ENCODE data around the gene B3GNT4. TPM values are rescaled to one million over a fixed set of nuclear protein-coding genes. Genes with fewer than 3 reads are reported as not detected.

Gene B3GNT4
- total and polyA plus RNA-seq, 9 donors, result 0.15 to 0.42 TPM; not detected in 7

GRCh38 chr12:122167356-122167925, 36.1 kb upstream of the B3GNT4 start:
- 83 to 91% (median 89%) methylated on average over 10 of the region's 10 CpGs for WGBS, 3 donors
- no peaks in the 10 kb centered on the region for H3K27me3 ChIP-seq
- intact Hi-C loops (cut with DNase I), result no loop called here
- H3K27ac ChIP-seq, result no peak overlapping the region
- H3K36me3 ChIP-seq, result no peaks in the 10 kb centered on the region
- no peak for TF ChIP-seq EP300 (IDR thresholded peaks at IDR 0.05)
- TF ChIP-seq POLR2A (IDR thresholded peaks at IDR 0.05), result no peak
- TF ChIP-seq CTCF (IDR thresholded peaks at IDR 0.05), result no peak
- DNase-seq, result no peak
- no peaks in the 10 kb centered on the region for H3K9me3 ChIP-seq
- H3K4me3 ChIP-seq, result no peak overlapping the region
- no peaks in the 10 kb centered on the region for H3K4me1 ChIP-seq (ENCODE audit: insufficient read depth)

- DNase-seq, result no peak
- WGBS, 3 donors, result 85 to 88% (median 86%) methylated on average over 3 of the region's 3 CpGs
- Histone ChIP-seq H3K4me1 (ENCODE audit: insufficient read depth) (no peaks in the 10 kb centered on the region), H3K27me3 (no peaks in the 10 kb centered on the region), H3K27ac (no peak overlapping the region), H3K36me3 (no peaks in the 10 kb centered on the region), H3K9me3 (no peaks in the 10 kb centered on the region), H3K4me3 (no peak overlapping the region)
- TF ChIP-seq CTCF (IDR thresholded peaks at IDR 0.05) (no peak), EP300 (IDR thresholded peaks at IDR 0.05) (no peak), POLR2A (IDR thresholded peaks at IDR 0.05) (no peak)
- intact Hi-C loops (cut with DNase I), result no loop called here
Measured at GRCh38 chr12:122168492-122168891, 35.0 kb upstream of the B3GNT4 start.

- WGBS, 3 donors, result 84 to 91% (median 87%) methylated on average over 5 of the region's 5 CpGs
- Histone ChIP-seq H3K27ac (no peak overlapping the region), H3K27me3 (no peaks in the 10 kb centered on the region), H3K4me1 (ENCODE audit: insufficient read depth) (no peaks in the 10 kb centered on the region), H3K9me3 (no peaks in the 10 kb centered on the region), H3K4me3 (no peak overlapping the region), H3K36me3 (no peaks in the 10 kb centered on the region)
- TF ChIP-seq POLR2A (IDR thresholded peaks at IDR 0.05) (no peak), CTCF (IDR thresholded peaks at IDR 0.05) (no peak), EP300 (IDR thresholded peaks at IDR 0.05) (no peak)
- DNase-seq, result no peak
- intact Hi-C loops (cut with DNase I), result no loop called here
Measured at GRCh38 chr12:122171399-122171798, 32.1 kb upstream of the B3GNT4 start.

GRCh38 chr12:122172262-122172939, 31.1 kb upstream of the B3GNT4 start:
- Histone ChIP-seq H3K4me3 (no peak overlapping the region), H3K27ac (no peak overlapping the region), H3K9me3 (no peaks in the 10 kb centered on the region), H3K27me3 (no peaks in the 10 kb centered on the region), H3K36me3 (no peaks in the 10 kb centered on the region), H3K4me1 (ENCODE audit: insufficient read depth) (no peaks in the 10 kb centered on the region)
- WGBS, 3 donors, result 43 to 65% (median 51%) methylated on average over 17 of the region's 17 CpGs
- intact Hi-C loops (cut with DNase I), result no loop called here
- TF ChIP-seq CTCF (IDR thresholded peaks at IDR 0.05) (no peak), POLR2A (IDR thresholded peaks at IDR 0.05) (no peak), EP300 (IDR thresholded peaks at IDR 0.05) (no peak)
- no peak for DNase-seq

Measured in ovary (tissue), 9 donors.